ENCODE results near the gene RASSF4.

Gene RASSF4

DNA sequence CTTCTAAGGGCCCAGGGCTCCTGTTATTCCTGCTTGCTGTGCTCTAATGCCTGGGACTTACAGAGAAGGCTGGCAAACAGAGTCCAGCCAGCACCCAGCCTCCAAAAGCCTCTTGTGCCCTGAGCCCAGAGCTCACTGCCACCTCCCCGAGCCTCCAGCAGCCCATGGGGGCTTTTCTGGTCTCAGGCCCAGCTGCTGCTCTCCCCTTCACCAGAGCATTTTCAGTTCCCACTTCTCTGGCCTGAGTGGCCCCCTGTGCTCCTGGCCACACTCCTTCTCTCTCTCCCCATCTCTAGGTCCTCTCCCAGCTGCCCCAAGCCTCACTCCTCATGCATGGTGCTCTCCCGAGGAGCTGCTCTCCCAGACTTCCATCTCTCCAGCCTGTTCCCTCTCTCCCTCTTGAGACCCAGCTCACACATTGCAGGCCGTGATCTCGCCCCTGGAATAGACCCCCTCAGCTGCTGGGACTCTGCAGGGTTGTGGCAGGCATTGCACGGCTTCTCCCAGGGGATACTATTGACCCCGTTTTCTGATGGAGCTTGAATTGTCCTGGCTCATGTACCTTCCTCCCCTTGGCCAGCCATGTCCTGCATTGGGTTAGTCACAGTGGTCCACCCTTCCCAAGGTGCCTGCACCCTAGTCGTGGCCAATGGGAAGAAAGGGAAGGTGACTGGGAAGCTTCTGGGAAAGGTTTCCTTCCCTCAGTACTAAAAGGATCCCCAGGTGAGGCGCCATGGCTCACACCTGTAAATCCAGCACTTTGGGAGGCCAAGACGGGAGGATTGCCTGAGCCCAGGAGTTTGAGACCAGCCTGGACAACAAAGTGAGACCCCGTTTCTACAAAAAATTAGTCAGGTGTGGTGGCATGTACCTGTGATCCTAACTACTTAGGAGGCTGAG, 9.0 kb upstream of the RASSF4 start:
- DNase-seq (ENCODE audit: extremely low read depth, insufficient read length), result no peak
- no peaks in the 10 kb centered on the region for H3K27me3 ChIP-seq (replicated peaks; ENCODE audit: control insufficient read depth, insufficient read depth, low read length)
- TF ChIP-seq, protein P1, sequence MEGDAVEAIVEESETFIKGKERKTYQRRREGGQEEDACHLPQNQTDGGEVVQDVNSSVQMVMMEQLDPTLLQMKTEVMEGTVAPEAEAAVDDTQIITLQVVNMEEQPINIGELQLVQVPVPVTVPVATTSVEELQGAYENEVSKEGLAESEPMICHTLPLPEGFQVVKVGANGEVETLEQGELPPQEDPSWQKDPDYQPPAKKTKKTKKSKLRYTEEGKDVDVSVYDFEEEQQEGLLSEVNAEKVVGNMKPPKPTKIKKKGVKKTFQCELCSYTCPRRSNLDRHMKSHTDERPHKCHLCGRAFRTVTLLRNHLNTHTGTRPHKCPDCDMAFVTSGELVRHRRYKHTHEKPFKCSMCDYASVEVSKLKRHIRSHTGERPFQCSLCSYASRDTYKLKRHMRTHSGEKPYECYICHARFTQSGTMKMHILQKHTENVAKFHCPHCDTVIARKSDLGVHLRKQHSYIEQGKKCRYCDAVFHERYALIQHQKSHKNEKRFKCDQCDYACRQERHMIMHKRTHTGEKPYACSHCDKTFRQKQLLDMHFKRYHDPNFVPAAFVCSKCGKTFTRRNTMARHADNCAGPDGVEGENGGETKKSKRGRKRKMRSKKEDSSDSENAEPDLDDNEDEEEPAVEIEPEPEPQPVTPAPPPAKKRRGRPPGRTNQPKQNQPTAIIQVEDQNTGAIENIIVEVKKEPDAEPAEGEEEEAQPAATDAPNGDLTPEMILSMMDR (IDR thresholded peaks at IDR 0.05; ENCODE audit: insufficient read depth, low read length, poor library complexity, severe bottlenecking), result no peak
- no peak overlapping the region for H3K4me3 ChIP-seq (replicated peaks; ENCODE audit: low read depth, low read length)
- H3K36me3 ChIP-seq (ENCODE audit: control insufficient read depth, insufficient read depth, low read length), result peaks cover 6% of the 10 kb centered on the region

DNA sequence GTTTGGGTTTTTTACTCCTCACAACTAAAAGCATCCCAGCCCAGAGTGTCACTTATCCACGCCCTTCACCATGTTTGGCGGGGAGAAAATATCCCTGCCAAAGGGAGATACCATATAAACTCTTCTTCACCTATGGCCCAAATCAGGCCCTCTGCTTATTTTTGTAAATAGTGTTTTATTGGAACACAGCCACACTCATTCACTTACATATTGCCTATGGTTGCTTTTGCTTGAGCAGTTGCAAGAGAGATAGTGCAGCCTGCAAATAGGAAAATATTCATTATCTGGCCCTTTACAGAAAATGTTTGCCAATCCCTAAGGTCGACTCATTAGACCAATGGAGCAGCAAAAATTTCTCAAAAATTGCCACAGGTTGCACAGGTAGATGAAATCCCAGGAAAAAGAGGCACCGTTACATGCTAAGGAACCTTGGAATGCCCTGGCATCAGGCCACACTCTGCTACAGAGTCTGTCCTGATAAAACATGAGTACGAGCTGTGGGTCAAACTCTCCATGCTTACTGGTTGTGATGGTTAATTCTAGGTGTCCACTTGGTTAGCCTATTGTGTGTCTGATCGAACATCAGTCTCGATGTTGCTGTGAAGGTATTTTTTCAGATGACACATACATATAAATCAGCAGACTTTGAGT, 7.9 kb upstream of the RASSF4 start:
- DNase-seq (ENCODE audit: extremely low read depth, insufficient read length), result no peak
- H3K36me3 ChIP-seq (ENCODE audit: control insufficient read depth, insufficient read depth, low read length), result peaks cover 9% of the 10 kb centered on the region
- H3K27me3 ChIP-seq (replicated peaks; ENCODE audit: control insufficient read depth, insufficient read depth, low read length), result no peaks in the 10 kb centered on the region
- TF ChIP-seq, protein P1 (IDR thresholded peaks at IDR 0.05; ENCODE audit: insufficient read depth, low read length, poor library complexity, severe bottlenecking), result no peak
- H3K4me3 ChIP-seq (replicated peaks; ENCODE audit: low read depth, low read length), result no peak overlapping the region

DNA sequence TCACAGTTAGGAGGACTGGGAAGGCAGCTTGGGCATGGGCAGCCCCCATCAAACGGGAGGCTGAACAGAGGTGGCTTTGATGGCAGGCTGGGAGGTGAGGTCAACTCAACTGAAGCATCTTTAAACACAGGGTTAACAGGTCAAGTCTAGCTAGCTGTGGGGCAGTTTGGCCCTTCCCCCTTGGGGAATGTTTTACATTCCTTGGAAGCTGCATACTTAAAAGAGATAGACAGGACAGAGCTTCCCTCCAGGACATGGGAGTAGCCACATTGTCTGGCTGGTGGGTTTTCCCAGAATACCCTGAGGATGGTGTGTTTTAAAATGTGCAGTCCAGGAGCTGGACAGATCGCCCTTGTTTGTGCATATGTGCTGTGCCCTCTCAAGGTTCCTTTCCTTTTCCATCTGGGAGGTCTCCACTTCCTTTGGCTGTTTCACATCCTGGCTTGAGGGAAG, 6.8 kb upstream of the RASSF4 start:
- H3K27me3 ChIP-seq (replicated peaks; ENCODE audit: control insufficient read depth, insufficient read depth, low read length), result no peaks in the 10 kb centered on the region
- no peak overlapping the region for H3K4me3 ChIP-seq (replicated peaks; ENCODE audit: low read depth, low read length)
- TF ChIP-seq, protein P1 (IDR thresholded peaks at IDR 0.05; ENCODE audit: insufficient read depth, low read length, poor library complexity, severe bottlenecking), result no peak
- no peak for DNase-seq (ENCODE audit: extremely low read depth, insufficient read length)
- peaks cover 11% of the 10 kb centered on the region for H3K36me3 ChIP-seq (ENCODE audit: control insufficient read depth, insufficient read depth, low read length)

DNA sequence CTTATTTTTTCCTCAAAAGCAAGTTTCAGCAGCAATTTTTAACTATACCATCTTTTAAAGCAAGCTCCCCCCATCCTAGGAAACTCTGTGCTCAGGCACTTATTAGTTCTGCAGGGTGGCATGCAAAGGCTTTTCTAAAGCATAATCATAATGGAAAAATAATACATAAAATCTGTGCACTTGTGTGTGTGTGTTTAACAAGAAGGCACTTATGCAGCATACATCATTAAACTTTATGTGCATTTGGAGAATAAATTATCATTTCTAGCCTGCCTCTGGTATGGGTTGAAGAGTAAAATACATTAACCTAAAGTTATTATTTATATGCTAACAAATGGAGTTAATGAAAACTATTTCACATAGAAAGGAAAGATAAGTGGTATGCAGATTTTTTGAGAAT, 5.6 kb upstream of the RASSF4 start:
- Histone ChIP-seq H3K4me3 (replicated peaks; ENCODE audit: low read depth, low read length) (no peak overlapping the region), H3K27me3 (replicated peaks; ENCODE audit: control insufficient read depth, insufficient read depth, low read length) (no peaks in the 10 kb centered on the region), H3K36me3 (ENCODE audit: control insufficient read depth, insufficient read depth, low read length) (peaks cover 11% of the 10 kb centered on the region)
- no peak for DNase-seq (ENCODE audit: extremely low read depth, insufficient read length)
- TF ChIP-seq, protein P1 (IDR thresholded peaks at IDR 0.05; ENCODE audit: insufficient read depth, low read length, poor library complexity, severe bottlenecking), result no peak

DNA sequence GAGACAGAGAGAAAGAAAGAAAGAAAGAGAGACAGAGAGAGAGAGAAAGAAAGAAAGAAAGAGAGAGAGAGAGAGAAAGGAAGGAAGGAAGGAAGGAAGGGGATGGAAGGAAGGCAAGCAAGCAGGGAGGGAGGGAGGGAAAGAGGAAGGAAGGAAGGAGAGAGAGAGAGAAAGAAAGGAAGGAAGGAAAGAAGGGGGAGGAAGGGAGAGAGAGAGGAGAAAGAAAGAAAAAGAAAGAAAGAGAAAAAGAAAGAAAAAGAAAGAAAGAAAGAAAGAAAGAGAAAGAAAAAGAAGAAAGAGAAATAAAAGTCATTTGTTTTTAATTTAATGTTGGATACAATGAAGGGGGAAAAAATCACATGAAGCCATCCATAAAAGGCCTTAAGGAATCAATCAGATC, 4.6 kb upstream of the RASSF4 start:
- DNase-seq (ENCODE audit: extremely low read depth, insufficient read length), result no peak
- TF ChIP-seq, protein P1 (IDR thresholded peaks at IDR 0.05; ENCODE audit: insufficient read depth, low read length, poor library complexity, severe bottlenecking), result no peak
- H3K27me3 ChIP-seq (replicated peaks; ENCODE audit: control insufficient read depth, insufficient read depth, low read length), result no peaks in the 10 kb centered on the region
- peaks cover 11% of the 10 kb centered on the region for H3K36me3 ChIP-seq (ENCODE audit: control insufficient read depth, insufficient read depth, low read length)
- H3K4me3 ChIP-seq (replicated peaks; ENCODE audit: low read depth, low read length), result no peak overlapping the region
